OCI-LY1 (cell line): ENCODE measurements around the gene GJB2.

Experiments used
- CTCF ChIP-seq: fragments of 200-600 bp; sonication (generic), shearing (Covaris generic); IDR thresholded peaks from 2 replicates; pipeline ENCODE4 v1.5.1; 2017; ENCODE audit warnings: mild to moderate bottlenecking, antibody characterized with exemption, low read length, moderate library complexity, mixed read lengths
- EZH2 ChIP-seq: fragments of 200-600 bp; sonication (generic), shearing (Covaris generic); IDR thresholded peaks from 2 replicates; pipeline ENCODE4 v1.8.0; 2017; ENCODE audit warnings: borderline replicate concordance, mixed run types, mild to moderate bottlenecking, antibody characterized with exemption, low read length, moderate library complexity, mixed read lengths

- TF ChIP-seq CTCF (no peak), EZH2 (no peak)
Observed at GRCh38 chr13:20175907-20176652, 16.7 kb downstream of the GJB2 start.
